H9 (cell line): Measurements from ENCODE around the gene OLFM1. TPM values are rescaled to one million over a fixed set of nuclear protein-coding genes. Genes with fewer than 3 reads are reported as not detected.

ENCODE experiments used
- DNase-seq: peaks from one replicate; pipeline ENCODE4 v3.0.0-alpha.2; 2017
- H2AFZ ChIP-seq: one replicate; pipeline ENCODE4 v1.6.1; 2013; ENCODE audit warnings: mild to moderate bottlenecking, low read length, control low read depth, moderate library complexity
- H2AK5ac ChIP-seq: 2 replicates; pipeline ENCODE4 v1.6.1; 2013; ENCODE audit warnings: low read length, control low read depth, mixed read lengths; ENCODE audit not compliant: insufficient read length
- H2BK120ac ChIP-seq: one replicate; pipeline ENCODE4 v1.6.1; 2013; ENCODE audit warnings: low read depth, mild to moderate bottlenecking, low read length, control low read depth, inconsistent platforms; ENCODE audit not compliant: poor library complexity, severe bottlenecking
- H2BK12ac ChIP-seq: 2 replicates; pipeline ENCODE4 v1.6.1; 2013; ENCODE audit warnings: low read length, control low read depth, mixed read lengths, low read depth; ENCODE audit not compliant: insufficient read length
- H2BK15ac ChIP-seq: 2 replicates; pipeline ENCODE4 v1.6.1; 2013; ENCODE audit warnings: low read depth, low read length, control low read depth
- H2BK20ac ChIP-seq: one replicate; pipeline ENCODE4 v1.6.1; 2013; ENCODE audit warnings: low read depth, mild to moderate bottlenecking, low read length, control low read depth, inconsistent platforms; ENCODE audit not compliant: poor library complexity, severe bottlenecking
- H2BK5ac ChIP-seq: 2 replicates; pipeline ENCODE4 v1.6.1; 2013; ENCODE audit warnings: low read length, control low read depth, mixed read lengths; ENCODE audit not compliant: insufficient read length
- H3K14ac ChIP-seq: 2 replicates; pipeline ENCODE4 v1.6.1; 2013; ENCODE audit warnings: low read length, control low read depth; ENCODE audit not compliant: insufficient read depth
- H3K18ac ChIP-seq: 2 replicates; pipeline ENCODE4 v1.6.1; 2013; ENCODE audit warnings: low read depth, mild to moderate bottlenecking, mixed read lengths, low read length, control low read depth; ENCODE audit not compliant: insufficient read length
- H3K23ac ChIP-seq: 2 replicates; pipeline ENCODE4 v1.6.1; 2013; ENCODE audit warnings: low read length, control low read depth, mixed read lengths, low read depth; ENCODE audit not compliant: insufficient read length
- H3K23me2 ChIP-seq: 2 replicates; pipeline ENCODE4 v1.6.1; 2013; ENCODE audit warnings: low read depth, mild to moderate bottlenecking, mixed read lengths, low read length, control low read depth; ENCODE audit not compliant: insufficient read length, poor library complexity, severe bottlenecking
- H3K27ac ChIP-seq: 2 replicates; pipeline ENCODE4 v1.5.1; 2013; ENCODE audit warnings: low read length, control low read depth, mixed read lengths, low read depth; ENCODE audit not compliant: insufficient read length
- H3K27me3 ChIP-seq: 2 replicates; pipeline ENCODE4 v1.6.1; 2013; ENCODE audit warnings: low read length, control low read depth, inconsistent platforms; ENCODE audit not compliant: insufficient read depth
- H3K4ac ChIP-seq: 2 replicates; pipeline ENCODE4 v1.6.1; 2013; ENCODE audit warnings: low read depth, mild to moderate bottlenecking, control low read depth, inconsistent platforms, low read length, moderate library complexity
- H3K4me1 ChIP-seq: 2 replicates; pipeline ENCODE4 v1.6.1; 2013; ENCODE audit warnings: low read length, control low read depth, inconsistent platforms; ENCODE audit not compliant: insufficient read depth
- H3K4me2 ChIP-seq: 2 replicates; pipeline ENCODE4 v1.6.1; 2013; ENCODE audit warnings: low read length, control low read depth, mixed read lengths; ENCODE audit not compliant: insufficient read length, insufficient read depth
- H3K56ac ChIP-seq: 2 replicates; pipeline ENCODE4 v1.6.1; 2013; ENCODE audit warnings: low read depth, mild to moderate bottlenecking, mixed read lengths, low read length, control low read depth; ENCODE audit not compliant: insufficient read length
- H3K79me1 ChIP-seq: 2 replicates; pipeline ENCODE4 v1.6.1; 2013; ENCODE audit warnings: low read depth, mild to moderate bottlenecking, moderate library complexity, low read length, control low read depth, inconsistent platforms; ENCODE audit not compliant: insufficient read depth, poor library complexity, severe bottlenecking
- H3K79me2 ChIP-seq: 2 replicates; pipeline ENCODE4 v1.6.1; 2013; ENCODE audit warnings: low read length, control low read depth, inconsistent platforms; ENCODE audit not compliant: insufficient read depth
- H3K9ac ChIP-seq: 2 replicates; pipeline ENCODE4 v1.6.1; 2013; ENCODE audit warnings: low read length, control low read depth, mixed read lengths; ENCODE audit not compliant: insufficient read length; ENCODE audit errors: extremely low read depth
- H3K9me3 ChIP-seq: one replicate; pipeline ENCODE4 v1.6.1; 2013; ENCODE audit warnings: low read depth, low read length, inconsistent platforms; ENCODE audit not compliant: control insufficient read depth
- H3T11ph ChIP-seq: one replicate; pipeline ENCODE4 v1.6.1; 2013; ENCODE audit warnings: mild to moderate bottlenecking, low read length, control low read depth, inconsistent platforms
- H4K20me1 ChIP-seq: one replicate; pipeline ENCODE4 v1.6.1; 2013; ENCODE audit not compliant: control insufficient read depth, insufficient read length, insufficient read depth
- H4K5ac ChIP-seq: 2 replicates; pipeline ENCODE4 v1.6.1; 2013; ENCODE audit warnings: low read depth, mild to moderate bottlenecking, mixed read lengths, low read length, control low read depth; ENCODE audit not compliant: insufficient read length
- H4K8ac ChIP-seq: replicated peaks from 2 replicates; pipeline ENCODE4 v1.6.1; 2013; ENCODE audit warnings: low read length, control low read depth, mixed read lengths, low read depth; ENCODE audit not compliant: insufficient read length
- H4K91ac ChIP-seq: 2 replicates; pipeline ENCODE4 v1.6.1; 2013; ENCODE audit warnings: low read depth, mild to moderate bottlenecking, moderate library complexity, mixed read lengths, low read length, control low read depth; ENCODE audit not compliant: insufficient read length
- H3K27ac Mint-ChIP-seq, 3 experiments: 2 replicates in 2 of 3; 3 replicates in 1 of 3; pipeline ENCODE4 v1.8.0; 2020 to 2021; ENCODE audit warnings: mixed read lengths in 3 of 3, mild to moderate bottlenecking in 1 of 3, moderate library complexity in 1 of 3
- H3K27me3 Mint-ChIP-seq: 2 replicates; pipeline ENCODE4 v1.8.0; 2021; ENCODE audit warnings: low read depth, mild to moderate bottlenecking, moderate library complexity, mixed read lengths
- H3K36me3 Mint-ChIP-seq, 3 experiments: 2 replicates in 2 of 3; 3 replicates in 1 of 3; pipeline ENCODE4 v1.8.0; 2020 to 2021; ENCODE audit warnings: low read depth in 3 of 3, mixed read lengths in 3 of 3; ENCODE audit not compliant: insufficient read depth in 1 of 3
- H3K4me1 Mint-ChIP-seq, 2 experiments: 2 replicates each; pipeline ENCODE4 v1.8.0; 2020; ENCODE audit warnings: mixed read lengths in 2 of 2
- H3K4me3 Mint-ChIP-seq, 2 experiments: 2 replicates in 1 of 2; 3 replicates in 1 of 2; pipeline ENCODE4 v1.8.0; 2020 to 2021; ENCODE audit warnings: mild to moderate bottlenecking in 2 of 2, mixed read lengths in 2 of 2, moderate library complexity in 1 of 2
- H3K9me3 Mint-ChIP-seq, 2 experiments: 2 replicates in 1 of 2; 3 replicates in 1 of 2; pipeline ENCODE4 v1.8.0; 2020; ENCODE audit warnings: mild to moderate bottlenecking in 2 of 2, mixed read lengths in 2 of 2, moderate library complexity in 1 of 2
- WGBS: extraction: QIAGEN DNeasy Blood & Tissue Kit; methylation state at CpG from one replicate; pipeline ENCODE4 v1.1.7; 2013; ENCODE audit warnings: missing lambda C conversion rate, low lambda C conversion rate, mixed read lengths; ENCODE audit not compliant: insufficient read length; ENCODE audit errors: extremely low coverage; 5-methylcytosine and 5-hydroxymethylcytosine counted together
- total RNA-seq: library from RNA; stranded (reverse); gene quantifications from 2 replicates; pipeline ENCODE4 v1.2.1, GENCODE V29; 2021
- TF ChIP-seq, protein P1 (sequence below): fragments of 200-600 bp; sonication (generic); conservative IDR thresholded peaks from 3 replicates; pipeline ENCODE4 v1.8.0; 2021; ENCODE audit warnings: antibody characterized with exemption, mild to moderate bottlenecking

Gene OLFM1
- total RNA-seq, 1 experiment from 2014 or later, result 34.1 TPM

DNA sequence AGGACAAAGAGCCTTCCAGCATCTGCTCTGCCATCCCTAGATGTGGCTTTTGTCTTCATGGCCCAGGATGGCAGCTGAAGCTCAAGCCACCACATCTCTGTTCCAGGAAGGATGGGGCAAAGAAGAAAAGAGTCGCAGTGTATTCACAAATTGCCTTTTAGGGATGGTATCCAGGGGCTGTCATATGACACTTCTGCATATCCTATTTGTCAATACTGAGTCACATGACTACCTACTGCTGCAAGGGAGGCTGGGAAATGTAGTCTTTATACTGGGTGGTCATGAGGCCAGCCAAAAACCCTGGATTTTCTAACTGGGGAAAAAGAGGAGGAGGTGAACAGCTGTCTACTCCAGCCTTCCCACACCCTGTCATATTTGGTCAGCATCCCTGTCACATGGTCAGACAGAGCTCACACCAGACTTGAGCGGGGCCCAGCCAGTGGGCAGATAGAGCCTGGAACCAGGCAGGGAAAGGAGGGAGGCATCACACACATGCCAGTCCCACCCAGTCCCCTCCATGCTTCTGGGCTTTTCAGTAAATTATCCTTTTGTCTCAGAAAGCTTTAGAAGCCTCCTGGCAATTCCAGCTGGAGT, 52.0 kb downstream of the OLFM1 start:
- Histone ChIP-seq H4K20me1 (no peaks in the 10 kb centered on the region), H2BK15ac (no peak overlapping the region), H2BK20ac (no peak overlapping the region), H3K9ac (no peak overlapping the region), H3K23me2 (peaks cover 2% of the 10 kb centered on the region), H4K5ac (no peak overlapping the region), H2BK120ac (no peak overlapping the region), H3K79me2 (no peaks in the 10 kb centered on the region), H3K4me1 (no peaks in the 10 kb centered on the region), H3K23ac (no peak overlapping the region), H3K4me2 (no peak overlapping the region), H3K4ac (no peak overlapping the region), H3K27ac (no peak overlapping the region), H3T11ph (no peak overlapping the region), H2AK5ac (peak overlapping the region; percentile 24), H2BK5ac (no peak overlapping the region), H4K91ac (no peak overlapping the region), H3K9me3 (no peaks in the 10 kb centered on the region), H3K79me1 (no peaks in the 10 kb centered on the region), H3K18ac (no peak overlapping the region), H3K56ac (no peak overlapping the region), H2AFZ (no peak overlapping the region), H2BK12ac (no peak overlapping the region), H3K14ac (no peak overlapping the region), H4K8ac (no peak overlapping the region), H3K27me3 (no peaks in the 10 kb centered on the region)
- TF ChIP-seq, protein P1, sequence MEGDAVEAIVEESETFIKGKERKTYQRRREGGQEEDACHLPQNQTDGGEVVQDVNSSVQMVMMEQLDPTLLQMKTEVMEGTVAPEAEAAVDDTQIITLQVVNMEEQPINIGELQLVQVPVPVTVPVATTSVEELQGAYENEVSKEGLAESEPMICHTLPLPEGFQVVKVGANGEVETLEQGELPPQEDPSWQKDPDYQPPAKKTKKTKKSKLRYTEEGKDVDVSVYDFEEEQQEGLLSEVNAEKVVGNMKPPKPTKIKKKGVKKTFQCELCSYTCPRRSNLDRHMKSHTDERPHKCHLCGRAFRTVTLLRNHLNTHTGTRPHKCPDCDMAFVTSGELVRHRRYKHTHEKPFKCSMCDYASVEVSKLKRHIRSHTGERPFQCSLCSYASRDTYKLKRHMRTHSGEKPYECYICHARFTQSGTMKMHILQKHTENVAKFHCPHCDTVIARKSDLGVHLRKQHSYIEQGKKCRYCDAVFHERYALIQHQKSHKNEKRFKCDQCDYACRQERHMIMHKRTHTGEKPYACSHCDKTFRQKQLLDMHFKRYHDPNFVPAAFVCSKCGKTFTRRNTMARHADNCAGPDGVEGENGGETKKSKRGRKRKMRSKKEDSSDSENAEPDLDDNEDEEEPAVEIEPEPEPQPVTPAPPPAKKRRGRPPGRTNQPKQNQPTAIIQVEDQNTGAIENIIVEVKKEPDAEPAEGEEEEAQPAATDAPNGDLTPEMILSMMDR, result no peak
- H3K27me3 Mint-ChIP-seq, result peaks cover 15% of the 10 kb centered on the region
- H3K4me3 Mint-ChIP-seq, result no peak overlapping the region
- H3K4me1 Mint-ChIP-seq, result peaks cover 17% of the 10 kb centered on the region in 2 experiments
- no CpG with 5 or more reads among the region's 2 CpGs for WGBS
- DNase-seq, result no peak
- peaks cover 11 to 16% of the 10 kb centered on the region in 2 experiments for H3K9me3 Mint-ChIP-seq
- peaks cover 9 to 11% (median 11%) of the 10 kb centered on the region in 3 experiments; a peak in 5 of 7 replicates for H3K36me3 Mint-ChIP-seq
- H3K27ac Mint-ChIP-seq, result no peak overlapping the region
